ENCODE data around the gene NEGR1. TPM values are rescaled to one million over a fixed set of nuclear protein-coding genes. Genes with fewer than 3 reads are reported as not detected.

NEGR1 gene
- total and polyA plus RNA-seq, 4 donors = 0.08 to 0.14 (median 0.12) TPM; not detected in 1

- no peak overlapping the region for H3K27ac ChIP-seq (ENCODE audit: low read depth in 1 of 2, low read length in 2 of 2)
- WGBS = 43% methylated on average over 2 of the region's 2 CpGs
- H3K9me3 ChIP-seq (ENCODE audit: control insufficient read depth in 4 of 4, low read length in 3 of 4) = no peaks in the 10 kb centered on the region
- H3K4me1 ChIP-seq (ENCODE audit: control insufficient read depth in 4 of 4, insufficient read depth in 4 of 4, low read length in 3 of 4) = no peaks in the 10 kb centered on the region
- no peak overlapping the region for H3K4me3 ChIP-seq (ENCODE audit: low read depth in 1 of 3, low read length in 3 of 3)
- no peak for DNase-seq (ENCODE audit: low spot score)
- no peaks in the 10 kb centered on the region for H3K36me3 ChIP-seq (ENCODE audit: control insufficient read depth in 4 of 4, insufficient read depth in 3 of 4, low read depth in 1 of 4, low read length in 3 of 4)
- TF ChIP-seq SP1 (IDR thresholded peaks at IDR 0.05) (no peak), JUND (IDR thresholded peaks at IDR 0.05) (no peak), REST (IDR thresholded peaks at IDR 0.05) (no peak), FOXA2 (IDR thresholded peaks at IDR 0.05) (no peak), YY1 (IDR thresholded peaks at IDR 0.05) (no peak), HNF4A (conservative IDR thresholded peaks at IDR 0.05) (no peak), NR2F2 (IDR thresholded peaks at IDR 0.05) (no peak), TAF1 (conservative IDR thresholded peaks at IDR 0.05) (no peak)
- TF ChIP-seq, protein P1, sequence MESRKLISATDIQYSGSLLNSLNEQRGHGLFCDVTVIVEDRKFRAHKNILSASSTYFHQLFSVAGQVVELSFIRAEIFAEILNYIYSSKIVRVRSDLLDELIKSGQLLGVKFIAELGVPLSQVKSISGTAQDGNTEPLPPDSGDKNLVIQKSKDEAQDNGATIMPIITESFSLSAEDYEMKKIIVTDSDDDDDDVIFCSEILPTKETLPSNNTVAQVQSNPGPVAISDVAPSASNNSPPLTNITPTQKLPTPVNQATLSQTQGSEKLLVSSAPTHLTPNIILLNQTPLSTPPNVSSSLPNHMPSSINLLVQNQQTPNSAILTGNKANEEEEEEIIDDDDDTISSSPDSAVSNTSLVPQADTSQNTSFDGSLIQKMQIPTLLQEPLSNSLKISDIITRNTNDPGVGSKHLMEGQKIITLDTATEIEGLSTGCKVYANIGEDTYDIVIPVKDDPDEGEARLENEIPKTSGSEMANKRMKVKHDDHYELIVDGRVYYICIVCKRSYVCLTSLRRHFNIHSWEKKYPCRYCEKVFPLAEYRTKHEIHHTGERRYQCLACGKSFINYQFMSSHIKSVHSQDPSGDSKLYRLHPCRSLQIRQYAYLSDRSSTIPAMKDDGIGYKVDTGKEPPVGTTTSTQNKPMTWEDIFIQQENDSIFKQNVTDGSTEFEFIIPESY (IDR thresholded peaks at IDR 0.05) = no peak
- no peaks in the 10 kb centered on the region for H3K27me3 ChIP-seq (ENCODE audit: control insufficient read depth in 4 of 4, insufficient read depth in 4 of 4, low read length in 3 of 4)
- H3K9ac ChIP-seq (ENCODE audit: low read depth in 1 of 2, low read length in 2 of 2) = no peak overlapping the region
These were observed 720.6 kb downstream of the NEGR1 start for GRCh38 chr1:71561729-71562128.

DNA sequence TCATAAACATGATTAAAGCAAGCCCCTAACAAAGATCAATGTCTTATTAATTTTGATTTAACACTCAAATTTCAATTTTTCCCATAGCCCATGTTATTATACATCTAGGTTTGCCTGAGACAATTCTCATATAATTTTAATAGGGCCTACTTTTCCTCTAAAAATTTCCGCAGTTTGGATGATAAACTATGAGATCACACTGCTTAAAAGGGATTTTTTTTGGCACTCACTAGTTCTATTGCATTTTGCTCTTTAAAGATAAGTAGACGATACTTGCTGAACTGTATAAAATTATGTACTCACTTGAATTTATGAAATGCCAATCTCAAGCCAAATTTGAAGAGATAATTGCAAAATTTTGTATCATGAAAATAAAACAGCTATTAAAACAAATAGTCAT is 721.1 kb downstream of the NEGR1 start:
- no peak overlapping the region for H3K4me3 ChIP-seq (ENCODE audit: low read depth in 1 of 3, low read length in 3 of 3)
- H3K27ac ChIP-seq (ENCODE audit: low read depth in 1 of 2, low read length in 2 of 2) = no peak overlapping the region

More for the DNA sequence above, 721.1 kb downstream of the NEGR1 start:
- Histone ChIP-seq H3K36me3 (ENCODE audit: control insufficient read depth in 4 of 4, insufficient read depth in 3 of 4, low read depth in 1 of 4, low read length in 3 of 4) (no peaks in the 10 kb centered on the region), H3K27me3 (ENCODE audit: control insufficient read depth in 4 of 4, insufficient read depth in 4 of 4, low read length in 3 of 4) (no peaks in the 10 kb centered on the region), H3K9ac (ENCODE audit: low read depth in 1 of 2, low read length in 2 of 2) (no peak overlapping the region), H3K4me1 (ENCODE audit: control insufficient read depth in 4 of 4, insufficient read depth in 4 of 4, low read length in 3 of 4) (no peaks in the 10 kb centered on the region), H3K9me3 (ENCODE audit: control insufficient read depth in 4 of 4, low read length in 3 of 4) (no peaks in the 10 kb centered on the region)
- 71% methylated on average over 2 of the region's 2 CpGs for WGBS
- DNase-seq (ENCODE audit: low spot score) = no peak
- TF ChIP-seq YY1 (IDR thresholded peaks at IDR 0.05) (no peak), EGR1 (IDR thresholded peaks at IDR 0.05; ENCODE audit: low read depth in 2 of 2) (no peak), FOXA1 (IDR thresholded peaks at IDR 0.05) (no peak), HNF4G (IDR thresholded peaks at IDR 0.05) (no peak), ATF3 (IDR thresholded peaks at IDR 0.05) (no peak), MAX (IDR thresholded peaks at IDR 0.05) (no peak), FOXA2 (IDR thresholded peaks at IDR 0.05) (no peak), CTCF (IDR thresholded peaks at IDR 0.05; ENCODE audit: low read depth, low read length, missing input control) (no peak), RXRA (IDR thresholded peaks at IDR 0.05) (no peak), RAD21 (IDR thresholded peaks at IDR 0.05) (no peak), SP1 (IDR thresholded peaks at IDR 0.05) (no peak), JUND (IDR thresholded peaks at IDR 0.05) (no peak), TAF1 (conservative IDR thresholded peaks at IDR 0.05) (no peak), NR2F2 (IDR thresholded peaks at IDR 0.05) (no peak), GABPA (IDR thresholded peaks at IDR 0.05 in 1 of 2, conservative IDR thresholded peaks at IDR 0.05 in 1 of 2) (no peak), REST (IDR thresholded peaks at IDR 0.05) (no peak), HNF4A (conservative IDR thresholded peaks at IDR 0.05) (no peak)
- TF ChIP-seq, protein P1 (IDR thresholded peaks at IDR 0.05) = no peak
